Neuronal stem cell (in vitro differentiated cells): ENCODE measurements around the gene MED12L.

Experiments used
- DNase-seq: peaks from one replicate; pipeline ENCODE4 v3.0.0-alpha.2; 2013; ENCODE audit warnings: low spot score
- H2AFZ ChIP-seq: one replicate; pipeline ENCODE4 v1.6.1; 2013; ENCODE audit warnings: mild to moderate bottlenecking, low read length, inconsistent platforms
- H2AK5ac ChIP-seq: 2 replicates; pipeline ENCODE4 v1.6.1; 2013; ENCODE audit warnings: low read depth, mild to moderate bottlenecking, inconsistent platforms, low read length, moderate library complexity, mixed read lengths
- H2BK120ac ChIP-seq: 2 replicates; pipeline ENCODE4 v1.6.1; 2013; ENCODE audit warnings: low read depth, mild to moderate bottlenecking, inconsistent platforms, low read length, moderate library complexity, mixed read lengths
- H2BK12ac ChIP-seq: one replicate; pipeline ENCODE4 v1.6.1; 2013; ENCODE audit warnings: low read length, inconsistent platforms
- H2BK15ac ChIP-seq: 2 replicates; pipeline ENCODE4 v1.6.1; 2013; ENCODE audit warnings: mild to moderate bottlenecking, low read length, inconsistent platforms, mixed read lengths
- H2BK5ac ChIP-seq: one replicate; pipeline ENCODE4 v1.6.1; 2013; ENCODE audit warnings: inconsistent platforms, mild to moderate bottlenecking, low read length, moderate library complexity
- H3K14ac ChIP-seq: one replicate; pipeline ENCODE4 v1.6.1; 2013; ENCODE audit warnings: low read length, inconsistent platforms
- H3K18ac ChIP-seq: 2 replicates; pipeline ENCODE4 v1.6.1; 2013; ENCODE audit warnings: low read length, inconsistent platforms
- H3K23ac ChIP-seq: 2 replicates; pipeline ENCODE4 v1.6.1; 2013; ENCODE audit warnings: low read depth, mild to moderate bottlenecking, mixed read lengths, low read length, inconsistent platforms; ENCODE audit not compliant: poor library complexity
- H3K27ac ChIP-seq: replicated peaks from 3 replicates; pipeline ENCODE4 v1.5.1; 2013; ENCODE audit warnings: low read length, inconsistent platforms
- H3K27me3 ChIP-seq, 3 experiments: 2 replicates each; pipeline ENCODE4 v1.6.1; 2013; ENCODE audit warnings: low read length in 3 of 3, mild to moderate bottlenecking in 2 of 3, inconsistent platforms in 1 of 3, low read depth in 1 of 3, mixed read lengths in 1 of 3, moderate library complexity in 1 of 3; ENCODE audit not compliant: control insufficient read depth in 3 of 3, insufficient read depth in 3 of 3
- H3K36me3 ChIP-seq, 2 donors: replicated peaks in 1 of 2; 2 replicates each; pipeline ENCODE4 v1.6.1; 2013; ENCODE audit warnings: low read length in 2 of 2; ENCODE audit not compliant: control insufficient read depth in 2 of 2, insufficient read depth in 2 of 2
- H3K4ac ChIP-seq: 2 replicates; pipeline ENCODE4 v1.6.1; 2013; ENCODE audit warnings: inconsistent platforms, mild to moderate bottlenecking, low read length, moderate library complexity
- H3K4me1 ChIP-seq, 2 donors: 1 replicate in 1 of 2; 2 replicates in 1 of 2; pipeline ENCODE4 v1.6.1; 2013; ENCODE audit warnings: low read length in 2 of 2, low read depth in 1 of 2; ENCODE audit not compliant: control insufficient read depth in 2 of 2, insufficient read depth in 1 of 2
- H3K4me2 ChIP-seq: one replicate; pipeline ENCODE4 v1.6.1; 2013; ENCODE audit warnings: mild to moderate bottlenecking, low read length, inconsistent platforms; ENCODE audit not compliant: insufficient read depth, poor library complexity, severe bottlenecking
- H3K4me3 ChIP-seq, 2 donors: 2 replicates each; pipeline ENCODE4 v1.5.1; 2013; ENCODE audit warnings: low read length in 2 of 2, mild to moderate bottlenecking in 2 of 2, inconsistent platforms in 1 of 2, moderate library complexity in 1 of 2
- H3K79me1 ChIP-seq: one replicate; pipeline ENCODE4 v1.6.1; 2013; ENCODE audit warnings: low read depth, mild to moderate bottlenecking, inconsistent platforms, low read length, moderate library complexity
- H3K9ac ChIP-seq: one replicate; pipeline ENCODE4 v1.6.1; 2013; ENCODE audit warnings: mild to moderate bottlenecking, low read depth, low read length, inconsistent platforms; ENCODE audit not compliant: poor library complexity
- H3K9me3 ChIP-seq, 2 donors: replicated peaks in 1 of 2; 2 replicates each; pipeline versions ENCODE3 to v1.6.1; 2013; ENCODE audit warnings: low read length in 2 of 2, mild to moderate bottlenecking in 2 of 2, inconsistent platforms in 1 of 2, low read depth in 1 of 2, mixed read lengths in 1 of 2, moderate library complexity in 1 of 2; ENCODE audit not compliant: control insufficient read depth in 2 of 2, insufficient read depth in 1 of 2
- H4K8ac ChIP-seq: one replicate; pipeline ENCODE4 v1.6.1; 2013; ENCODE audit warnings: low read depth, mild to moderate bottlenecking, inconsistent platforms, low read length, moderate library complexity
- H4K91ac ChIP-seq: one replicate; pipeline ENCODE4 v1.6.1; 2013; ENCODE audit warnings: low read length, low read depth, mild to moderate bottlenecking, inconsistent platforms; ENCODE audit not compliant: poor library complexity
- WGBS, 2 donors: extraction: QIAGEN DNeasy Blood & Tissue Kit; methylation state at CpG; one replicate each; pipeline ENCODE4 v1.1.7; 2013; ENCODE audit warnings: missing lambda C conversion rate in 2 of 2, mixed read lengths in 1 of 2; ENCODE audit not compliant: insufficient read length in 2 of 2, insufficient replicate concordance in 1 of 2; ENCODE audit errors: extremely low coverage in 2 of 2; 5-methylcytosine and 5-hydroxymethylcytosine counted together

MED12L gene

GRCh38 chr3:151117047-151117446 is 31.6 kb downstream of the MED12L start:
- Histone ChIP-seq H2BK15ac (no peak overlapping the region), H3K9me3 (no peaks in the 10 kb centered on the region), H2BK5ac (no peak overlapping the region), H2AK5ac (no peak overlapping the region), H2BK12ac (no peak overlapping the region), H4K8ac (no peak overlapping the region), H2BK120ac (no peak overlapping the region), H3K4me2 (no peak overlapping the region), H3K4me3 (no peak overlapping the region), H3K27ac (no peak overlapping the region), H4K91ac (no peak overlapping the region), H3K4ac (no peak overlapping the region), H3K9ac (no peak overlapping the region), H3K18ac (no peak overlapping the region), H3K27me3 (no peaks in the 10 kb centered on the region), H3K36me3 (no peaks in the 10 kb centered on the region), H3K23ac (no peak overlapping the region), H2AFZ (no peak overlapping the region), H3K79me1 (no peaks in the 10 kb centered on the region), H3K4me1 (peaks cover 0 to 2% of the 10 kb centered on the region in 2 donors), H3K14ac (no peak overlapping the region)
- no CpG with 5 or more reads among the region's 4 CpGs for WGBS, 2 donors
- DNase-seq = no peak

GRCh38 chr3:151119188-151119587 is 33.7 kb downstream of the MED12L start:
- Histone ChIP-seq H3K27me3 (no peaks in the 10 kb centered on the region), H4K91ac (no peak overlapping the region), H3K4me2 (no peak overlapping the region), H2BK120ac (no peak overlapping the region), H2AK5ac (no peak overlapping the region), H3K9ac (no peak overlapping the region), H3K36me3 (no peaks in the 10 kb centered on the region), H3K4me3 (no peak overlapping the region), H2BK15ac (no peak overlapping the region), H2BK5ac (no peak overlapping the region), H3K79me1 (no peaks in the 10 kb centered on the region), H2AFZ (no peak overlapping the region), H3K14ac (no peak overlapping the region), H2BK12ac (no peak overlapping the region), H3K27ac (no peak overlapping the region), H3K23ac (no peak overlapping the region), H4K8ac (no peak overlapping the region), H3K18ac (no peak overlapping the region), H3K9me3 (no peaks in the 10 kb centered on the region), H3K4me1 (no peaks in the 10 kb centered on the region), H3K4ac (no peak overlapping the region)
- WGBS, 2 donors = no CpG with 5 or more reads among the region's 2 CpGs
- no peak for DNase-seq

- Histone ChIP-seq H3K4me3 (no peak overlapping the region), H3K18ac (no peak overlapping the region), H3K4me2 (no peak overlapping the region), H3K23ac (no peak overlapping the region), H4K91ac (no peak overlapping the region), H3K4me1 (no peaks in the 10 kb centered on the region), H2BK120ac (no peak overlapping the region), H3K27ac (no peak overlapping the region), H4K8ac (no peak overlapping the region), H3K36me3 (no peaks in the 10 kb centered on the region), H2BK5ac (no peak overlapping the region), H3K79me1 (no peaks in the 10 kb centered on the region), H2BK12ac (no peak overlapping the region), H2AFZ (no peak overlapping the region), H3K4ac (no peak overlapping the region), H3K27me3 (no peaks in the 10 kb centered on the region), H3K14ac (no peak overlapping the region), H3K9me3 (no peaks in the 10 kb centered on the region), H2AK5ac (no peak overlapping the region), H3K9ac (no peak overlapping the region), H2BK15ac (no peak overlapping the region)
- no CpG with 5 or more reads among the region's 2 CpGs for WGBS, 2 donors
- DNase-seq = no peak
These were observed 34.9 kb downstream of the MED12L start for GRCh38 chr3:151120409-151120808.

- no peaks in the 10 kb centered on the region for H3K79me1 ChIP-seq
- H3K18ac ChIP-seq = no peak overlapping the region
- no peak overlapping the region for H2BK15ac ChIP-seq
- no peak overlapping the region for H2AFZ ChIP-seq
- H3K4me3 ChIP-seq = no peak overlapping the region
- H2BK12ac ChIP-seq = no peak overlapping the region
- H3K23ac ChIP-seq = no peak overlapping the region
- H4K8ac ChIP-seq = no peak overlapping the region
- no peak overlapping the region for H2AK5ac ChIP-seq
- H3K14ac ChIP-seq = no peak overlapping the region
- no peak overlapping the region for H3K27ac ChIP-seq
- WGBS, 2 donors = no CpG with 5 or more reads among the region's 2 CpGs
- H3K36me3 ChIP-seq = no peaks in the 10 kb centered on the region
- no peak overlapping the region for H4K91ac ChIP-seq
- H3K9ac ChIP-seq = no peak overlapping the region
- H3K27me3 ChIP-seq = no peaks in the 10 kb centered on the region
- no peak overlapping the region for H2BK120ac ChIP-seq
- H3K4me2 ChIP-seq = no peak overlapping the region
- no peak overlapping the region for H3K4ac ChIP-seq
- H3K9me3 ChIP-seq = no peaks in the 10 kb centered on the region
- H2BK5ac ChIP-seq = no peak overlapping the region
- no peaks in the 10 kb centered on the region for H3K4me1 ChIP-seq
- no peak for DNase-seq
These were observed 35.6 kb downstream of the MED12L start for GRCh38 chr3:151121016-151121415.
